ENCODE measurements around the gene DNAL1.

DNAL1 gene

GRCh38 chr14:73739174-73739898 is 94.5 kb downstream of the DNAL1 start:
- DNase-seq (ENCODE audit: extremely low spot score) = no peak
- TF ChIP-seq SUZ12 (IDR thresholded peaks at IDR 0.05) = no peak
- TF ChIP-seq ZNF384 (IDR thresholded peaks at IDR 0.05) = no peak
- TF ChIP-seq LEF1 (IDR thresholded peaks at IDR 0.05; ENCODE audit: borderline replicate concordance) = no peak
- TF ChIP-seq FOXA1 (IDR thresholded peaks at IDR 0.05) = no peak
- POLR2A ChIA-PET = interaction anchor here (1.0 kb wide), 1 partner anchor 47 kb away, joined by 3 read pairs; no protein-coding TSS in a partner anchor
- CTCF ChIA-PET = interaction anchor here (0.6 kb wide), 1 partner anchor 1635 kb away, joined by 3 read pairs; no protein-coding TSS in a partner anchor

GRCh38 chr14:73739899-73740617 is 95.3 kb downstream of the DNAL1 start:
- TF ChIP-seq ELF4 (IDR thresholded peaks at IDR 0.05) (no peak), ARNT (IDR thresholded peaks at IDR 0.05) (no peak), TARDBP (IDR thresholded peaks at IDR 0.05) (no peak), NFRKB (IDR thresholded peaks at IDR 0.05) (no peak), CTBP1 (IDR thresholded peaks at IDR 0.05; ENCODE audit: borderline replicate concordance) (no peak), HDGF (IDR thresholded peaks at IDR 0.05; ENCODE audit: borderline replicate concordance) (no peak)
- CTCF ChIA-PET = interaction anchor here (0.8 kb wide), 1 partner anchor 12 kb away, joined by 3 read pairs; no protein-coding TSS in a partner anchor
- no peak for DNase-seq (ENCODE audit: extremely low spot score)
- POLR2A ChIA-PET = interaction anchor here (1.0 kb wide), 2 partner anchors 26 to 46 kb away, joined by 3 read pairs; no protein-coding TSS in a partner anchor

DNA sequence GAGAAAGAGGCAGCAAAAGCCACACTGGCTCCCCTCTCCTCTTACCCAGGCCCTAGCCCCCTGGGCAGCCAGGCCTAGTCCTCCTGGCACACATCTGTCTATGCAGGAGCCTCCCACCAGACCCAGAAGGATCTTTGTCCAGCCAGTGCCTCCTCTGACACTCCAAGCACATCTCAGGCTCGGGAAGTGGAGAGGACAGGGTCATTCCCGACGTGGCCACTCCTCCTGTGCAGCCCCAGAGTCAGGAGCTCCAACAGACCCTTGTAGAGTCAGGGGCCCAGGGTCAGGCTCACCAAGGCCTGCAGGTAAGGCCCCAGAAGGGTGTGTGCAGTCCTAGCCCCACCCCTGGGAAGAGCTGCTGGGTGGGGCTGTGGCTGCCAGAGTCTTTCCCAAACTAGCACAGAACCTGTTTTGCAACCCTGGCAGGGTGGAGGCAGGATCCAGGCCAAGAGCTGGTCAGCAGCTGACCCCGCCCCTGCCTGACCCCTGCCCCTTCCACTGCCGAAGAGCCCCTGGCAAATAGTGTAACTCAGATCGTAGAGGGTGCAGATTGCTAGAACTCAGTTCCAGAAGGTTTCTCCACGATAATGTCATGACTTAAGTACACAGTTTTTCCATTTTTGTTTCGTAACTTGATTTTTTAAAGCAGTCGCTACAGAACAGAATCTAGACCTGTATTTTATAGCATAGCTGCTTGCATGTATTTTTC is 96.0 kb downstream of the DNAL1 start:
- TF ChIP-seq TARDBP (IDR thresholded peaks at IDR 0.05) (no peak), FOXM1 (IDR thresholded peaks at IDR 0.05; ENCODE audit: borderline replicate concordance) (no peak), SP1 (IDR thresholded peaks at IDR 0.05) (no peak), ELF4 (IDR thresholded peaks at IDR 0.05) (no peak), BHLHE40 (IDR thresholded peaks at IDR 0.05; ENCODE audit: borderline replicate concordance) (no peak), CTBP1 (IDR thresholded peaks at IDR 0.05; ENCODE audit: borderline replicate concordance) (no peak)
- POLR2A ChIA-PET = interaction anchor here (0.7 to 1.0 kb wide), 3 partner anchors 14 to 46 kb away, joined by 3 read pairs; no protein-coding TSS in a partner anchor
- DNase-seq (ENCODE audit: extremely low spot score) = no peak
- CTCF ChIA-PET = interaction anchor here (0.6 to 1.3 kb wide), 3 partner anchors 8 to 161 kb away, joined by 3 to 4 read pairs (median 3); no protein-coding TSS in a partner anchor

DNA sequence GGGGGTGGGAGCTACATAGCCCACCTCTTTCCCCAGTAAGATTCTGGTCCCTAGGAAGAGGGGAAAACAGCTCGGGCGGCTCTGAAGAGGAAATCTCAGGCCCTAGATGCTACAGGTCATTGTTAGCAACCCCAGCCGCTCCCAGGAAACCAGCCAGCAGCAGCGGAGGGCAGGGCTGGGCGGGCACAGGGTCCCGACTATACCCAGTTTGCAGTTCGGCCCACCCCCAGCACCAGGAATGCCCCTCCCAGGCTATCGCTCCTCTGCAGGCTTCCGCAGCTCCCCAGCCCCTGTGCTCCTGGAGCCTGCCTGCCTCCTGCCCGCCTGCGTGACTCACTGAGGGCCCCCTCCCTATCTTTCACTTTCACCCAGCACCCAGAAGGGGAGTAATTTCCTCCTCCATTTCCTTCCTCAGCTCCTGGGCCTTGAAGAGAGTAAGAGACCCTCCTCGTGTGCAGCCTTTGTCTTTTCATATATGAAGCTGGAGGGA is 96.6 kb downstream of the DNAL1 start:
- no peak for TF ChIP-seq ELF4 (IDR thresholded peaks at IDR 0.05)
- TF ChIP-seq SUZ12 (IDR thresholded peaks at IDR 0.05) = no peak
- no peak for DNase-seq (ENCODE audit: extremely low spot score)
- ChIA-PET POLR2A (interaction anchor here (0.7 to 1.4 kb wide), 4 partner anchors 13 to 28 kb away, joined by 3 to 5 read pairs (median 4); a partner anchor contains a TSS), CTCF (interaction anchor here (0.6 to 1.3 kb wide), 2 partner anchors 9 to 162 kb away, joined by 3 to 4 read pairs; no protein-coding TSS in a partner anchor)

DNA sequence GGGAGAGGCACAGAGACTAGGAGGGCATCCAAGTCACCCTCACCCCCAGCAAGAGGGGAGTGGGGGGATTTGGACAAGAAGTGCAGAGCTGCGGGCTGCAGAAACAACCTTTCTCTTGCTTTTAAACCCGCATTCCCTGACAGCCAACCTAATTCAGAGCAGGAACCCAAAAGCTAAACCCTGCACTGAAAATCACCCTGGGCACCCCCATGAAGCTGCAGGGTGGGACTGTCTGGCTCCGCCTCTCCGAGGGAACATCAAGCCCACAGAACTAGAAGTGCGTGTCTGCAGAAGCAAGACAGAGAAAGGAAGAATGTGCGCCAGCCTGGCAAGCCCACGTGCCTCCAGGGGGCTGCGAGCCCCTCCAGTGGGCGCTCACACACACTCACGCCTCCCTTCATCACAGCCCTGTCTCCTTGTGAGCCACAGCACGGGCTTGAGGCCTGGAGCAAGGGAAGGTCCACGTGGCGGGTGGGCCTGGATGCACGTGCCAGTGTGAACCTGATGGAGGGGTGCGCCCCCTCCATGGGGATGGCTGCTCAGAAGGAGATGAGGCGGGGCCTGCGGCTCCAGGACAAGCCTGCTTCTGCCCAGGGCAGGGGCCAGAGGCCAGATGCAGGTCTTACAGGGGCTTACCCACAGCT is 97.2 kb downstream of the DNAL1 start:
- POLR2A ChIA-PET = interaction anchor here (0.7 to 1.4 kb wide), 3 partner anchors 13 to 18 kb away, joined by 4 to 5 read pairs (median 4); a partner anchor contains a TSS
- no peak for DNase-seq (ENCODE audit: extremely low spot score)
- CTCF ChIA-PET = interaction anchor here (1.3 to 1.4 kb wide), 2 partner anchors 9 to 13 kb away, joined by 4 read pairs; no protein-coding TSS in a partner anchor
- TF ChIP-seq L3MBTL2 (conservative IDR thresholded peaks at IDR 0.05) = no peak
- TF ChIP-seq SP1 (IDR thresholded peaks at IDR 0.05) = no peak
- TF ChIP-seq BHLHE40 (IDR thresholded peaks at IDR 0.05; ENCODE audit: borderline replicate concordance) = no peak
- TF ChIP-seq ARNT (IDR thresholded peaks at IDR 0.05) = no peak

- no peak for DNase-seq (ENCODE audit: extremely low spot score)
- CTCF ChIA-PET = interaction anchor here (0.6 to 1.4 kb wide), 2 partner anchors 14 to 233 kb away, joined by 4 to 7 read pairs; no protein-coding TSS in a partner anchor
- POLR2A ChIA-PET = interaction anchor here (0.6 to 1.4 kb wide), 8 partner anchors 13 to 143 kb away, joined by 3 to 8 read pairs (median 4); partner anchors contain the start of genes PTGR2 and ZNF410
- TF ChIP-seq LEF1 (IDR thresholded peaks at IDR 0.05; ENCODE audit: borderline replicate concordance) = no peak
- no peak for TF ChIP-seq SUZ12 (IDR thresholded peaks at IDR 0.05)
- no peak for TF ChIP-seq BHLHE40 (IDR thresholded peaks at IDR 0.05; ENCODE audit: borderline replicate concordance)
- no peak for TF ChIP-seq TARDBP (IDR thresholded peaks at IDR 0.05)
Measured at GRCh38 chr14:73742520-73743238, 97.9 kb downstream of the DNAL1 start.

DNA sequence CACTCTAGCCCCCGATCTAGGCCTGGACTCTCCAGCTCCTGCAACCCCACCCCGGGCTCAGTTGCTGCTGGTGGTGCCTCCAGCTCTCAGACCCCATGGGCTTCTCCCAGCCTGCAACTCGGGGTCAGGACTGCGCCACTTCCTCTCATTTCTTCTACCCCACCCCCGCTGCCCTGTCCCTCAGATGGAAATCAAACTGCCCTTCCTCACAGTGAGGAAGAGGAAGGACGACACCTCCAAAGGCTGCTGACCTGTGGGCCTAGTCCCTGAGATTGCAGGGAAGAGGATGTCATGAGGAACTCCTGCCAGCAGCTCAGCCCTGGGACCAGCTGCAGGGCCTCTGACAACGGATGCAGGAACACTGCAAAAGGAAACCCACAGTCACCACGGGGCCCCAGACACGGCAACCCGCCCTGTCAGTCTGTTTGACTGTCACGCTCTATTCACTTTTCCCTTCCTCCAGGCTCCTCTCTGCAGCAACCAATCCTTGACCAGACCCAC is 98.7 kb downstream of the DNAL1 start:
- TF ChIP-seq CTBP1 (IDR thresholded peaks at IDR 0.05; ENCODE audit: borderline replicate concordance) (no peak), TARDBP (IDR thresholded peaks at IDR 0.05) (no peak), ARNT (IDR thresholded peaks at IDR 0.05) (no peak), NFRKB (IDR thresholded peaks at IDR 0.05) (no peak), ZNF384 (IDR thresholded peaks at IDR 0.05) (no peak), LEF1 (IDR thresholded peaks at IDR 0.05; ENCODE audit: borderline replicate concordance) (no peak), FOXK2 (IDR thresholded peaks at IDR 0.05) (no peak), BHLHE40 (IDR thresholded peaks at IDR 0.05; ENCODE audit: borderline replicate concordance) (no peak), ELF4 (IDR thresholded peaks at IDR 0.05) (no peak), L3MBTL2 (conservative IDR thresholded peaks at IDR 0.05) (no peak), SUZ12 (IDR thresholded peaks at IDR 0.05) (no peak), HDGF (IDR thresholded peaks at IDR 0.05; ENCODE audit: borderline replicate concordance) (no peak), FOXA1 (IDR thresholded peaks at IDR 0.05) (no peak), SP1 (IDR thresholded peaks at IDR 0.05) (no peak), FOXM1 (IDR thresholded peaks at IDR 0.05; ENCODE audit: borderline replicate concordance) (no peak)
- TF ChIP-seq, protein P1, sequence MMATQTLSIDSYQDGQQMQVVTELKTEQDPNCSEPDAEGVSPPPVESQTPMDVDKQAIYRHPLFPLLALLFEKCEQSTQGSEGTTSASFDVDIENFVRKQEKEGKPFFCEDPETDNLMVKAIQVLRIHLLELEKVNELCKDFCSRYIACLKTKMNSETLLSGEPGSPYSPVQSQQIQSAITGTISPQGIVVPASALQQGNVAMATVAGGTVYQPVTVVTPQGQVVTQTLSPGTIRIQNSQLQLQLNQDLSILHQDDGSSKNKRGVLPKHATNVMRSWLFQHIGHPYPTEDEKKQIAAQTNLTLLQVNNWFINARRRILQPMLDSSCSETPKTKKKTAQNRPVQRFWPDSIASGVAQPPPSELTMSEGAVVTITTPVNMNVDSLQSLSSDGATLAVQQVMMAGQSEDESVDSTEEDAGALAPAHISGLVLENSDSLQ (IDR thresholded peaks at IDR 0.05) = no peak
- ChIA-PET CTCF (interaction anchor here (1.4 kb wide), 1 partner anchor 14 kb away, joined by 4 read pairs; no protein-coding TSS in a partner anchor), POLR2A (interaction anchor here (0.9 to 1.4 kb wide), 3 partner anchors 17 to 143 kb away, joined by 3 to 8 read pairs (median 4); partner anchors contain the start of genes PTGR2 and ZNF410)
- DNase-seq (ENCODE audit: extremely low spot score) = no peak
